ENCODE measurements around the gene TNK1.

Gene TNK1

DNA sequence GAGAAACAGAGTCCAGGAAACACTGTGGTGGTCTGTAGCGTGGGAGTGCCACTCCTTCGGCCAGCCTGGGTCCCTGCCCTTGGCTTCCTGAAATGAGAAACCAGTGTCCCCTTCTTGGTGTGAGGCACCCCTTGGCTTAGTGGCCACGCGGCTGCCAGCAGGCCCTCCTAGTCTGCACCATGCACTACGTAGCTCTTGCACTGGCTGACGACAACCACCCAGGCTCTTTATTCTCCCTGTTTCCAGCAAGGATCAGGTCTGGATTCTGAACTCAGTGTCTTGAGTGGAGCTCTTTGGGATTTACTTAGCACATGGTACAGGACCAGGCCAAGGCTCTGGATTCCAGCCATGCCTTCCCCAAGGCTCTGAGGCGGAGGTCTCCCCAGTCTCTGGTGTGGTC, 46.7 kb downstream of the TNK1 start:
- H3K4me1 ChIP-seq, result no peaks in the 10 kb centered on the region
- no peaks in the 10 kb centered on the region for H3K27me3 ChIP-seq
- no peak overlapping the region for H3K27ac ChIP-seq
- DNase-seq, result no peak
- intact Hi-C loops (cut with DNase I; ENCODE audit: low total_unique reads), result no loop called here
- H3K9me3 ChIP-seq, result no peaks in the 10 kb centered on the region
- no peaks in the 10 kb centered on the region for H3K36me3 ChIP-seq
- H3K4me3 ChIP-seq, result no peak overlapping the region
- TF ChIP-seq, protein P1, sequence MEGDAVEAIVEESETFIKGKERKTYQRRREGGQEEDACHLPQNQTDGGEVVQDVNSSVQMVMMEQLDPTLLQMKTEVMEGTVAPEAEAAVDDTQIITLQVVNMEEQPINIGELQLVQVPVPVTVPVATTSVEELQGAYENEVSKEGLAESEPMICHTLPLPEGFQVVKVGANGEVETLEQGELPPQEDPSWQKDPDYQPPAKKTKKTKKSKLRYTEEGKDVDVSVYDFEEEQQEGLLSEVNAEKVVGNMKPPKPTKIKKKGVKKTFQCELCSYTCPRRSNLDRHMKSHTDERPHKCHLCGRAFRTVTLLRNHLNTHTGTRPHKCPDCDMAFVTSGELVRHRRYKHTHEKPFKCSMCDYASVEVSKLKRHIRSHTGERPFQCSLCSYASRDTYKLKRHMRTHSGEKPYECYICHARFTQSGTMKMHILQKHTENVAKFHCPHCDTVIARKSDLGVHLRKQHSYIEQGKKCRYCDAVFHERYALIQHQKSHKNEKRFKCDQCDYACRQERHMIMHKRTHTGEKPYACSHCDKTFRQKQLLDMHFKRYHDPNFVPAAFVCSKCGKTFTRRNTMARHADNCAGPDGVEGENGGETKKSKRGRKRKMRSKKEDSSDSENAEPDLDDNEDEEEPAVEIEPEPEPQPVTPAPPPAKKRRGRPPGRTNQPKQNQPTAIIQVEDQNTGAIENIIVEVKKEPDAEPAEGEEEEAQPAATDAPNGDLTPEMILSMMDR (IDR thresholded peaks at IDR 0.05), result no peak

- no peaks in the 10 kb centered on the region for H3K27me3 ChIP-seq
- no peak for DNase-seq
- no peaks in the 10 kb centered on the region for H3K36me3 ChIP-seq
- intact Hi-C loops (cut with DNase I; ENCODE audit: low total_unique reads), result no loop called here
- H3K27ac ChIP-seq, result no peak within 1 kb of the TSS
- TF ChIP-seq, protein P1 (IDR thresholded peaks at IDR 0.05), result no peak
- H3K4me3 ChIP-seq, result no peak within 1 kb of the TSS
- no peaks in the 10 kb centered on the region for H3K9me3 ChIP-seq
- no peaks in the 10 kb centered on the region for H3K4me1 ChIP-seq
Observed at GRCh38 chr17:7428557-7428956, 47.7 kb downstream of the TNK1 start, which contains the start of gene SPEM3. TSS of gene SPEM3 (plus strand) at chr17:7428857. CDS start at chr17:7428903, 46 bp downstream.

DNA sequence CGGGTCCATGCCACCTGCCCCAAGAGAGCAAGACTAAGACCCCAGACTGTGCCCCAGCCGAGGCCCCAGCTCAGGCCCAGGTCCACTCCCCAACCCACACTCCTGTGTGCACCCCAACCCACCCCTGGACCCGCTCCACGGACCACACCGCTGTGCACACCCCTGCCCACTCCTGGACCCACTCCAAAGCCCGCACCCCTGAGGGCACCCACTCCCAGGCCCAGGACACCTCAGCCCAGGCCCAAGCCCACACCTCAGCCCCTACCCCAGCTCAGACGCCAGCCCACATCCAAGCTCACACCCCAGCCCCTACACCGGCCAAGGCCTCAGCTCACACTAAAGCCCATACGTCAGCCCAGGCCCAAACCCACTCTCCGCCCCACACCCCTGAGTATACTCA, 48.8 kb downstream of the TNK1 start:
- Histone ChIP-seq H3K9me3 (no peaks in the 10 kb centered on the region), H3K36me3 (no peaks in the 10 kb centered on the region), H3K4me3 (no peak overlapping the region), H3K4me1 (peaks cover 0 to 1% (median under 1%) of the 10 kb centered on the region in 4 donors), H3K27me3 (no peaks in the 10 kb centered on the region), H3K27ac (no peak overlapping the region)
- no peak for DNase-seq
- intact Hi-C loops (cut with DNase I; ENCODE audit: low total_unique reads), result no loop called here
- TF ChIP-seq, protein P1 (IDR thresholded peaks at IDR 0.05), result no peak

GRCh38 chr17:7431231-7431630, 50.3 kb downstream of the TNK1 start:
- no peaks in the 10 kb centered on the region for H3K36me3 ChIP-seq
- H3K4me1 ChIP-seq, result peaks cover 0 to 13% (median 11%) of the 10 kb centered on the region in 4 donors
- H3K4me3 ChIP-seq, result no peak overlapping the region
- intact Hi-C loops (cut with DNase I; ENCODE audit: low total_unique reads), result no loop called here
- H3K27me3 ChIP-seq, result no peaks in the 10 kb centered on the region
- no peak for DNase-seq
- no peaks in the 10 kb centered on the region for H3K9me3 ChIP-seq
- TF ChIP-seq, protein P1 (IDR thresholded peaks at IDR 0.05), result no peak
- no peak overlapping the region for H3K27ac ChIP-seq

DNA sequence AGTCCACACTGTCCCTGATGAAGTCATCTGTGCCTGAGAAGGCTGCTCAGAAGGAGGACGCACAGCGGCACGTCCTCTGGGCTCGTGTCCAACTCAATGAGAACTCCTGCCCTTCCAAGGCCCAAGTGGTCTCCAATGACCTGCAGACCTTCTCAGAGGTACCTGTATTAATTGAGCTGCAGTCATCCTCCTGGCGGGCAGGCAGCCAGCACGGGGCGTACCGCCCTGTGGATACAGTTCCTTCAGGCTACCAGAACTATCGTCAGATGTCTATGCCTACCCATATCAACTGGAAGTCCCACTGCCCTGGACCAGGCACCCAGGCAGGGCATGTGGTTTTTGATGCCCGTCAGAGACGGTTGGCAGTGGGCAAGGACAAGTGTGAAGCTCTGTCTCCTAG, 51.4 kb downstream of the TNK1 start:
- H3K9me3 ChIP-seq, result no peaks in the 10 kb centered on the region
- intact Hi-C loops (cut with DNase I; ENCODE audit: low total_unique reads), result no loop called here
- H3K27me3 ChIP-seq, result peaks cover 0 to 1% of the 10 kb centered on the region in 2 donors
- TF ChIP-seq, protein P1 (IDR thresholded peaks at IDR 0.05), result no peak
- peaks cover 0 to 22% (median 21%) of the 10 kb centered on the region in 4 donors for H3K4me1 ChIP-seq
- no peak for DNase-seq
- H3K4me3 ChIP-seq, result no peak overlapping the region
- H3K36me3 ChIP-seq, result no peaks in the 10 kb centered on the region
- no peak overlapping the region for H3K27ac ChIP-seq
